ENCODE results near the gene HOMER3.

DNA sequence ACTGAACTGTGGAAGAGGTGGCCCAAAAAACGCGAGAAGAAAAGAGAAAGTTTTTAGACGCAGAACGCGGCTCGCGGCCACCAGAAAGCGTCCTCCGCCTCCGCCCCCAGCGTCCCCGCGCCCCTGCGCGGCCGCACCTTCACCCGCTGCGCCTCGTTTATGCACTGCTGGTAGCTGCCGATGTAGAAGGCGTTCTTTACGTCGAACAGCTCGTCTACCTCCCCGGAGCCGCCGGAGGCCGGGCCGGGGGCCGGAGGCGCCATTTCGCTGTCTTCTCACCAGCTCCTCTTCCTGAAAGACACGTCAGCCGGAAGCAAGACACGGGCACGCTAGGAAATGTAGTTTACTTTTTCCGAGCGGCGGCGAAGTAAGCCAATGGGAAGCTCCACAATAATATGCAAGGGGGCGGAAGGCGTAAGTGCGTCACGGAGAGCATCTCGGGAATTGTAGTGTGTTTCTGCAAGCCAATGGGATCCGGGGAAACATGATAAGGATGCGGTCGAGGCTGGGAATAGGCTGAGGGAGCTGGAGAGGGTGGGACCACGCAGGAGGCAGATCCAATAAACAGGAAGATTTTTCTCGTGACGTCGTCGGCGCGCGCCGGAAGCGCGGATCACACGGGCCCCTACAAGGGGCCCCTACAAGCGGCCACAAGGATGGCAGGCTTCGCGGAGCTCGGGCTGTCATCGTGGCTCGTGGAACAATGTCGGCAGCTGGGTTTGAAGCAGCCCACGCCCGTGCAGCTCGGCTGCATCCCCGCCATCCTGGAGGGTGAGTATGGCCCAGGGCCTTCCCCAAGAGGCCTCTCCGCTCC lies 21.7 kb downstream of the HOMER3 start, which contains the start of the genes COPE and DDX49:
- TF ChIP-seq POLR2AphosphoS5 (IDR thresholded peaks at IDR 0.05; ENCODE audit: insufficient read depth, low read depth, low read length) = peak; percentile 81
- TF ChIP-seq, protein P1, sequence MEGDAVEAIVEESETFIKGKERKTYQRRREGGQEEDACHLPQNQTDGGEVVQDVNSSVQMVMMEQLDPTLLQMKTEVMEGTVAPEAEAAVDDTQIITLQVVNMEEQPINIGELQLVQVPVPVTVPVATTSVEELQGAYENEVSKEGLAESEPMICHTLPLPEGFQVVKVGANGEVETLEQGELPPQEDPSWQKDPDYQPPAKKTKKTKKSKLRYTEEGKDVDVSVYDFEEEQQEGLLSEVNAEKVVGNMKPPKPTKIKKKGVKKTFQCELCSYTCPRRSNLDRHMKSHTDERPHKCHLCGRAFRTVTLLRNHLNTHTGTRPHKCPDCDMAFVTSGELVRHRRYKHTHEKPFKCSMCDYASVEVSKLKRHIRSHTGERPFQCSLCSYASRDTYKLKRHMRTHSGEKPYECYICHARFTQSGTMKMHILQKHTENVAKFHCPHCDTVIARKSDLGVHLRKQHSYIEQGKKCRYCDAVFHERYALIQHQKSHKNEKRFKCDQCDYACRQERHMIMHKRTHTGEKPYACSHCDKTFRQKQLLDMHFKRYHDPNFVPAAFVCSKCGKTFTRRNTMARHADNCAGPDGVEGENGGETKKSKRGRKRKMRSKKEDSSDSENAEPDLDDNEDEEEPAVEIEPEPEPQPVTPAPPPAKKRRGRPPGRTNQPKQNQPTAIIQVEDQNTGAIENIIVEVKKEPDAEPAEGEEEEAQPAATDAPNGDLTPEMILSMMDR (IDR thresholded peaks at IDR 0.05; ENCODE audit: extremely low read depth in 1 of 2, insufficient read depth in 1 of 2, low read depth in 1 of 2, low read length in 2 of 2) = no peak
- peak; percentile 78 for TF ChIP-seq POLR2A (IDR thresholded peaks at IDR 0.05; ENCODE audit: low read depth, low read length)
- no peak for TF ChIP-seq EZH2 (IDR thresholded peaks at IDR 0.05; ENCODE audit: borderline replicate concordance, low read depth, low read length, severe bottlenecking)
- no peak for TF ChIP-seq GATA2 (IDR thresholded peaks at IDR 0.05; ENCODE audit: insufficient read depth, insufficient read length, low read depth, low read length)

All from endothelial cell of umbilical vein (primary cell).